Ishikawa (cell line): ENCODE measurements around the gene HABP4.
A peak's percentile ranks its signal among the peaks of the same experiment; 100 is the strongest.

Experiments used
- CEBPB ChIP-seq: IDR thresholded peaks from 2 replicates; pipeline ENCODE4 v1.6.1; 2012
- EGR1 ChIP-seq: IDR thresholded peaks from 2 replicates; pipeline ENCODE4 v1.6.1; 2012
- EP300 ChIP-seq: IDR thresholded peaks from 2 replicates; pipeline ENCODE4 v1.6.1; 2012; ENCODE audit warnings: borderline replicate concordance
- RAD21 ChIP-seq: IDR thresholded peaks from 2 replicates; pipeline ENCODE4 v1.6.1; 2012; ENCODE audit warnings: low read depth
- TAF1 ChIP-seq: IDR thresholded peaks from 2 replicates; pipeline ENCODE4 v1.6.1; 2012; ENCODE audit warnings: low read depth, mild to moderate bottlenecking
- TCF12 ChIP-seq: IDR thresholded peaks from 2 replicates; pipeline ENCODE4 v1.6.1; 2012; ENCODE audit warnings: low read depth
- YY1 ChIP-seq: IDR thresholded peaks from 2 replicates; pipeline ENCODE4 v1.6.1; 2012; ENCODE audit warnings: low read depth
- TF ChIP-seq, protein P1 (sequence below): IDR thresholded peaks from 2 replicates; pipeline ENCODE4 v1.6.1; 2012; ENCODE audit warnings: low read depth, mild to moderate bottlenecking
- TF ChIP-seq, protein P2 (sequence below): IDR thresholded peaks from 2 replicates; pipeline ENCODE4 v1.6.1; 2012

DNA sequence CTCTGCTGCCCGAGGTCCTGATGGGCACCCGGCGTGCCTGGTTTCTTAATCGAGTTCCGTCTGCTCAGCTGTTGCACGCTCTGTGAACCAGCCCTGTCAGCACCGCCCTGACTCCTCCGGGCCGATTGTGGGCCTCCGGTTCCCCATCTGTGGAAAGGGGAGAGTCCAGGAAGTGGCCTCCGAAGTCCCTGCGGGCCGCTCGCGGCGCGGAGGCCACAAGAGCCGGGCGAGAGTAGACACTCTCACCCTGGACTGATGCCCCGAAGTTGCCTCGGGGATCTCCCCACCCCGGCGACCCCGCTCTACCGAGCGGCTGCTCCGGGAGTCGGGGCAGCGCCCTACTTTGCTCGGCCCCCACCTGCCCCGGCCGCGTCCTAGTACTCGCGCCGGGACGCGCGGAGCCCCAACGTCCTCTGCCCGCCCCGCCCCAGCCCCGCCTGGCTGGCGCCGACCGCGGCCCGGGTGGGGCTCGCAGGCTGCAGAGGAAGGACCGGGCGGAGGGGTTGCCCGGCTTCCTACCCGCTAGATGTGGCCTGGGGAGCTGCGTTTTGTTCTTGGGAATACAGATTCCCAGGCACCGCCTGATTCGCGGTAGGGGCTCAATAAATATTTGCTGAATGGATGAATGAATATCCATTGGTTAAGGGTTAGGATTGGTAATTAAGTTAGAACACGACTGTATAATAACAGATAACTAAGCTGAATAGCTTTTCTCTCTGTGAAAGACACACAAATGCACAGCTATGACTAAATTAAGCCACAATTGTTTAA lies 30.9 kb upstream of the HABP4 start:
- TF ChIP-seq YY1: no peak
- TF ChIP-seq RAD21: no peak
- TF ChIP-seq TAF1: no peak
- TF ChIP-seq CEBPB: no peak
- peak; percentile 24; the same call in 1 of the 2 replicates for TF ChIP-seq TCF12
- TF ChIP-seq, protein P1, sequence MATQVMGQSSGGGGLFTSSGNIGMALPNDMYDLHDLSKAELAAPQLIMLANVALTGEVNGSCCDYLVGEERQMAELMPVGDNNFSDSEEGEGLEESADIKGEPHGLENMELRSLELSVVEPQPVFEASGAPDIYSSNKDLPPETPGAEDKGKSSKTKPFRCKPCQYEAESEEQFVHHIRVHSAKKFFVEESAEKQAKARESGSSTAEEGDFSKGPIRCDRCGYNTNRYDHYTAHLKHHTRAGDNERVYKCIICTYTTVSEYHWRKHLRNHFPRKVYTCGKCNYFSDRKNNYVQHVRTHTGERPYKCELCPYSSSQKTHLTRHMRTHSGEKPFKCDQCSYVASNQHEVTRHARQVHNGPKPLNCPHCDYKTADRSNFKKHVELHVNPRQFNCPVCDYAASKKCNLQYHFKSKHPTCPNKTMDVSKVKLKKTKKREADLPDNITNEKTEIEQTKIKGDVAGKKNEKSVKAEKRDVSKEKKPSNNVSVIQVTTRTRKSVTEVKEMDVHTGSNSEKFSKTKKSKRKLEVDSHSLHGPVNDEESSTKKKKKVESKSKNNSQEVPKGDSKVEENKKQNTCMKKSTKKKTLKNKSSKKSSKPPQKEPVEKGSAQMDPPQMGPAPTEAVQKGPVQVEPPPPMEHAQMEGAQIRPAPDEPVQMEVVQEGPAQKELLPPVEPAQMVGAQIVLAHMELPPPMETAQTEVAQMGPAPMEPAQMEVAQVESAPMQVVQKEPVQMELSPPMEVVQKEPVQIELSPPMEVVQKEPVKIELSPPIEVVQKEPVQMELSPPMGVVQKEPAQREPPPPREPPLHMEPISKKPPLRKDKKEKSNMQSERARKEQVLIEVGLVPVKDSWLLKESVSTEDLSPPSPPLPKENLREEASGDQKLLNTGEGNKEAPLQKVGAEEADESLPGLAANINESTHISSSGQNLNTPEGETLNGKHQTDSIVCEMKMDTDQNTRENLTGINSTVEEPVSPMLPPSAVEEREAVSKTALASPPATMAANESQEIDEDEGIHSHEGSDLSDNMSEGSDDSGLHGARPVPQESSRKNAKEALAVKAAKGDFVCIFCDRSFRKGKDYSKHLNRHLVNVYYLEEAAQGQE: peak; percentile 45
- TF ChIP-seq, protein P2, sequence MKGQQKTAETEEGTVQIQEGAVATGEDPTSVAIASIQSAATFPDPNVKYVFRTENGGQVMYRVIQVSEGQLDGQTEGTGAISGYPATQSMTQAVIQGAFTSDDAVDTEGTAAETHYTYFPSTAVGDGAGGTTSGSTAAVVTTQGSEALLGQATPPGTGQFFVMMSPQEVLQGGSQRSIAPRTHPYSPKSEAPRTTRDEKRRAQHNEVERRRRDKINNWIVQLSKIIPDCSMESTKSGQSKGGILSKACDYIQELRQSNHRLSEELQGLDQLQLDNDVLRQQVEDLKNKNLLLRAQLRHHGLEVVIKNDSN: no peak
- no peak for TF ChIP-seq EGR1
- no peak for TF ChIP-seq EP300
